Measurements from ENCODE around the gene UFD1.

DNA sequence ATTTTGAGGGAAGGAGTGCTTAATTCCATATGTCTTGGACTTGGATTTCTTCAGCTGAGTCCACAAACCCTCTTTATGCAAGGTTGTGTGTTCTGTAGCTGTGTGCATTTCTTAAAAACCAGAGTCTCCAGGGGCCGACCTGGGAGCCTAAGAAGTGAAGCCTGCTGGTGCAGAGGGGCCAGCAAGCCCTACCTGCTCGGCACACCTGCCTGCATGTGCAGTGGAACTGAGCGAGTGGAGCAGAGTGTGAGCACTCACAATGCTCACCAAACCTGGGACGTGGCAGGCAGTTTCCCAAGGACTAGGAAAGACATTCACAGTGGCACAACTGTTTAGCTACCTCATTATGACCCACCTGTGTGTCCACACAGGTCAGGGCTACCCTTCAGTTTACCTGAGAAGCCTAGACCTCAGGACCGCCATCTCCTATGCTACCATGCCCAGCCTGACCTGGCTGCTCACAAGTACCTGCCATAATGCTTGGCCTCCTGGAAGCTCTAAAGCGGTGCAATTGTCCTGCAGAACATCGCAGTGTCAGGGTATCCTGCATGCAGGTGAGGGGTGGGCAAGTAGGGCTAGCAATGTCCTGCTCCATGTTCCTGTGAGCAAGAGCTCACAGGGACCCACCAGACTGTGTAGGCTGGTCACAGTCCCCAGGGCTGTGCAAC, 35.3 kb downstream of the UFD1 start:
- TF ChIP-seq, protein P1, sequence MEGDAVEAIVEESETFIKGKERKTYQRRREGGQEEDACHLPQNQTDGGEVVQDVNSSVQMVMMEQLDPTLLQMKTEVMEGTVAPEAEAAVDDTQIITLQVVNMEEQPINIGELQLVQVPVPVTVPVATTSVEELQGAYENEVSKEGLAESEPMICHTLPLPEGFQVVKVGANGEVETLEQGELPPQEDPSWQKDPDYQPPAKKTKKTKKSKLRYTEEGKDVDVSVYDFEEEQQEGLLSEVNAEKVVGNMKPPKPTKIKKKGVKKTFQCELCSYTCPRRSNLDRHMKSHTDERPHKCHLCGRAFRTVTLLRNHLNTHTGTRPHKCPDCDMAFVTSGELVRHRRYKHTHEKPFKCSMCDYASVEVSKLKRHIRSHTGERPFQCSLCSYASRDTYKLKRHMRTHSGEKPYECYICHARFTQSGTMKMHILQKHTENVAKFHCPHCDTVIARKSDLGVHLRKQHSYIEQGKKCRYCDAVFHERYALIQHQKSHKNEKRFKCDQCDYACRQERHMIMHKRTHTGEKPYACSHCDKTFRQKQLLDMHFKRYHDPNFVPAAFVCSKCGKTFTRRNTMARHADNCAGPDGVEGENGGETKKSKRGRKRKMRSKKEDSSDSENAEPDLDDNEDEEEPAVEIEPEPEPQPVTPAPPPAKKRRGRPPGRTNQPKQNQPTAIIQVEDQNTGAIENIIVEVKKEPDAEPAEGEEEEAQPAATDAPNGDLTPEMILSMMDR (conservative IDR thresholded peaks at IDR 0.05 in 1 of 2, IDR thresholded peaks at IDR 0.05 in 1 of 2; ENCODE audit: low read depth in 1 of 2, low read length in 2 of 2), result no peak
- TF ChIP-seq EZH2 (IDR thresholded peaks at IDR 0.05; ENCODE audit: low read length, missing control alignments), result no peak

All from fibroblast of lung (primary cell).